HepG2 (cell line): ENCODE results near the gene B3GALNT2. TPM values are rescaled to one million over a fixed set of nuclear protein-coding genes. Genes with fewer than 3 reads are reported as not detected.

Source experiments
- BORCS8-MEF2B ChIP-seq: sonication (generic); formaldehyde crosslinking; IDR thresholded peaks from 2 replicates; pipeline ENCODE4 v1.8.0; 2022; ENCODE audit warnings: mild to moderate bottlenecking, missing genetic modification reagents
- CBX2 ChIP-seq, 2 experiments: fragments of 200-600 bp in 1 of 2; sonication (generic); formaldehyde crosslinking in 1 of 2; IDR thresholded peaks; 2 replicates each; pipeline versions ENCODE4 v1.7.0 to v1.8.1; 2018 to 2022; ENCODE audit warnings: low read depth in 2 of 2, low read length in 1 of 2, mild to moderate bottlenecking in 1 of 2, missing genetic modification reagents in 1 of 2
- DZIP1 ChIP-seq: sonication (generic); formaldehyde crosslinking; IDR thresholded peaks from 2 replicates; pipeline ENCODE4 v1.5.0; 2020; ENCODE audit warnings: mild to moderate bottlenecking, missing genetic modification reagents
- ELF4 ChIP-seq: sonication (generic); formaldehyde crosslinking; IDR thresholded peaks from 2 replicates; pipeline ENCODE4 v1.5.0; 2020; ENCODE audit warnings: missing genetic modification reagents, mild to moderate bottlenecking, moderate library complexity, borderline replicate concordance
- HNF4A ChIP-seq: sonication (generic); formaldehyde crosslinking; IDR thresholded peaks from 2 replicates; pipeline ENCODE4 v1.4.0; 2020; ENCODE audit warnings: missing genetic modification reagents
- HNRNPK ChIP-seq: fragments of 200-400 bp; formaldehyde crosslinking; IDR thresholded peaks from 2 replicates; pipeline ENCODE4 v1.6.1; 2018; ENCODE audit warnings: low read length, low read depth, moderate library complexity, mild to moderate bottlenecking; ENCODE audit not compliant: poor library complexity, severe bottlenecking
- MAFF ChIP-seq: IDR thresholded peaks from 2 replicates; pipeline ENCODE4 v1.6.1; 2011; ENCODE audit warnings: low read depth, low read length, improper control_type of control experiment
- MAZ ChIP-seq, 2 experiments: sonication (generic) in 1 of 2; formaldehyde crosslinking in 1 of 2; IDR thresholded peaks; 2 replicates each; pipeline versions ENCODE4 v1.5.0 to v1.6.1; 2012 to 2020; ENCODE audit warnings: low read depth in 2 of 2, mild to moderate bottlenecking in 2 of 2, borderline replicate concordance in 1 of 2, improper control_type of control experiment in 1 of 2, low read length in 1 of 2, missing genetic modification reagents in 1 of 2, moderate library complexity in 1 of 2
- MYNN ChIP-seq: sonication (generic); formaldehyde crosslinking; IDR thresholded peaks from 2 replicates; pipeline ENCODE4 v1.4.0; 2020; ENCODE audit warnings: mild to moderate bottlenecking, low read depth, missing genetic modification reagents
- RELA ChIP-seq: sonication (generic); formaldehyde crosslinking; IDR thresholded peaks from 2 replicates; pipeline ENCODE4 v1.4.0; 2020; ENCODE audit warnings: missing genetic modification reagents
- SAFB2 ChIP-seq: sonication (generic); formaldehyde crosslinking; IDR thresholded peaks from 2 replicates; pipeline ENCODE4 v1.5.1; 2020; ENCODE audit warnings: missing genetic modification reagents, low read depth, mild to moderate bottlenecking, borderline replicate concordance
- SMARCE1 ChIP-seq: fragments of 450-650 bp; IDR thresholded peaks from 2 replicates; pipeline ENCODE4 v1.6.1; 2017; ENCODE audit warnings: borderline replicate concordance
- TCF7 ChIP-seq: sonication (generic); IDR thresholded peaks from 2 replicates; pipeline ENCODE4 v1.6.1; 2016; ENCODE audit warnings: antibody characterized with exemption, low read depth
- TP53 ChIP-seq: sonication (generic); formaldehyde crosslinking; conservative IDR thresholded peaks from 2 replicates; pipeline ENCODE4 v1.4.0; 2020; ENCODE audit warnings: missing genetic modification reagents
- ZFP36 ChIP-seq: fragments of 150-350 bp; IDR thresholded peaks from 2 replicates; pipeline ENCODE4 v1.6.1; 2018; ENCODE audit warnings: borderline replicate concordance, low read length, low read depth; ENCODE audit not compliant: partially characterized antibody
- ZFP36L2 ChIP-seq: sonication (generic); formaldehyde crosslinking; IDR thresholded peaks from 2 replicates; pipeline ENCODE4 v1.4.0; 2020; ENCODE audit warnings: missing genetic modification reagents
- ZKSCAN5 ChIP-seq: sonication (generic); formaldehyde crosslinking; IDR thresholded peaks from 2 replicates; pipeline ENCODE4 v1.5.1; 2020; ENCODE audit warnings: mild to moderate bottlenecking, missing genetic modification reagents
- ZNF350 ChIP-seq: sonication (generic); formaldehyde crosslinking; IDR thresholded peaks from 2 replicates; pipeline ENCODE4 v1.4.0; 2020; ENCODE audit warnings: mild to moderate bottlenecking, low read depth, missing genetic modification reagents, borderline replicate concordance
- ZNF362 ChIP-seq: sonication (generic); formaldehyde crosslinking; IDR thresholded peaks from 2 replicates; pipeline ENCODE4 v1.4.0; 2020; ENCODE audit warnings: missing genetic modification reagents, mild to moderate bottlenecking, borderline replicate concordance
- ZNF616 ChIP-seq: sonication (generic); formaldehyde crosslinking; IDR thresholded peaks from 2 replicates; pipeline ENCODE4 v1.5.0; 2020; ENCODE audit warnings: low read depth, mild to moderate bottlenecking, missing genetic modification reagents
- ZNF670 ChIP-seq: sonication (generic); formaldehyde crosslinking; IDR thresholded peaks from 2 replicates; pipeline ENCODE4 v1.8.0; 2022; ENCODE audit warnings: mild to moderate bottlenecking, missing genetic modification reagents, borderline replicate concordance
- ZNF768 ChIP-seq: sonication (generic); formaldehyde crosslinking; IDR thresholded peaks from 2 replicates; pipeline ENCODE4 v1.4.0; 2020; ENCODE audit warnings: missing genetic modification reagents
- ZNF790 ChIP-seq: sonication (generic); formaldehyde crosslinking; IDR thresholded peaks from 2 replicates; pipeline ENCODE4 v1.8.0; 2022; ENCODE audit warnings: missing genetic modification reagents, mild to moderate bottlenecking, borderline replicate concordance
- ZNF816 ChIP-seq: sonication (generic); formaldehyde crosslinking; IDR thresholded peaks from 2 replicates; pipeline ENCODE4 v1.8.0; 2022; ENCODE audit warnings: missing genetic modification reagents, mild to moderate bottlenecking, borderline replicate concordance
- ZSCAN22 ChIP-seq: sonication (generic); formaldehyde crosslinking; IDR thresholded peaks from 2 replicates; pipeline ENCODE4 v1.4.0; 2020; ENCODE audit warnings: mild to moderate bottlenecking, missing genetic modification reagents
- ZSCAN29 ChIP-seq: sonication (generic); formaldehyde crosslinking; conservative IDR thresholded peaks from 2 replicates; pipeline ENCODE4 v1.4.0; 2020; ENCODE audit warnings: mild to moderate bottlenecking, missing genetic modification reagents
- polyA plus RNA-seq, 8 experiments: library from polyadenylated mRNA; depleted of rRNA in 3 of 8; stranded (reverse) in 7 of 8; unstranded in 1 of 8; fragments of >200 nt; fragmentation: Illumina TruSeq in 4 of 8; extraction: Trizol in 4 of 8; gene quantifications; 2 replicates each; pipeline versions ENCODE4 v1.2.1 to v1.2.3, GENCODE V29; 2011 to 2016; ENCODE audit warnings: low read depth in 4 of 8, missing spikeins in 1 of 8, mixed read lengths in 1 of 8; ENCODE audit not compliant: insufficient read depth in 1 of 8
- total RNA-seq, 5 experiments: library from RNA; depleted of rRNA; stranded (reverse); fragments of >200 nt; fragmentation: Illumina TruSeq; extraction: Trizol; gene quantifications; 2 replicates each; pipeline ENCODE4 v1.2.3, GENCODE V29; 2016; ENCODE audit warnings: low read depth in 1 of 5
- TF ChIP-seq, protein P1 (sequence below): sonication (generic); formaldehyde crosslinking; IDR thresholded peaks from 2 replicates; pipeline ENCODE4 v1.8.0; 2022; ENCODE audit warnings: missing genetic modification reagents, mild to moderate bottlenecking, borderline replicate concordance

B3GALNT2 gene
- total and polyA plus RNA-seq, 2 of the 13 experiments (the other 11 are each of a cell fraction or from before 2014, with no cell fraction given) = 16.5 to 28.9 TPM

- TF ChIP-seq, protein P1, sequence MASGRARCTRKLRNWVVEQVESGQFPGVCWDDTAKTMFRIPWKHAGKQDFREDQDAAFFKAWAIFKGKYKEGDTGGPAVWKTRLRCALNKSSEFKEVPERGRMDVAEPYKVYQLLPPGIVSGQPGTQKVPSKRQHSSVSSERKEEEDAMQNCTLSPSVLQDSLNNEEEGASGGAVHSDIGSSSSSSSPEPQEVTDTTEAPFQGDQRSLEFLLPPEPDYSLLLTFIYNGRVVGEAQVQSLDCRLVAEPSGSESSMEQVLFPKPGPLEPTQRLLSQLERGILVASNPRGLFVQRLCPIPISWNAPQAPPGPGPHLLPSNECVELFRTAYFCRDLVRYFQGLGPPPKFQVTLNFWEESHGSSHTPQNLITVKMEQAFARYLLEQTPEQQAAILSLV (CRISPR knock-in tag) = no peak; the same call in 1 of the 2 replicates
- TF ChIP-seq SMARCE1 = no peak
- no peak for TF ChIP-seq ZNF768 (CRISPR knock-in tag)
- TF ChIP-seq ZNF350 (CRISPR knock-in tag) = no peak
- TF ChIP-seq TCF7 = no peak
- no peak for TF ChIP-seq MAFF
- no peak for TF ChIP-seq ZSCAN22 (CRISPR knock-in tag)
- no peak for TF ChIP-seq DZIP1
- TF ChIP-seq ZNF616 (CRISPR knock-in tag) = no peak
- TF ChIP-seq ZFP36 = no peak
- TF ChIP-seq ZFP36L2 (CRISPR knock-in tag) = no peak
- TF ChIP-seq ZNF790 (CRISPR knock-in tag) = 0 out of 2 replicates have a peak, but pooled peaks have one; percentile 61
- TF ChIP-seq ZNF670 (CRISPR knock-in tag) = no peak
- no peak; the same call in 1 of the 2 replicates for TF ChIP-seq MYNN (CRISPR knock-in tag)
- no peak for TF ChIP-seq HNF4A
- no peak for TF ChIP-seq CBX2 (IDR thresholded peaks at IDR 0.05; ENCODE audit: low read depth, low read length)
- no peak for TF ChIP-seq CBX2 (CRISPR knock-in tag; IDR thresholded peaks at IDR 0.05; ENCODE audit: low read depth)
- 0 out of 2 replicates have a peak, but pooled peaks have one; percentile 70 for TF ChIP-seq ZNF816 (CRISPR knock-in tag)
- no peak for TF ChIP-seq ZKSCAN5 (CRISPR knock-in tag)
- TF ChIP-seq RELA (CRISPR knock-in tag) = no peak
- TF ChIP-seq MAZ (IDR thresholded peaks at IDR 0.05; ENCODE audit: borderline replicate concordance, low read depth, low read length) = no peak
- TF ChIP-seq MAZ (CRISPR knock-in tag; IDR thresholded peaks at IDR 0.05; ENCODE audit: low read depth) = no peak; the same call in 1 of the 2 replicates
- no peak for TF ChIP-seq ELF4
- no peak for TF ChIP-seq TP53 (CRISPR knock-in tag)
- TF ChIP-seq ZSCAN29 (CRISPR knock-in tag) = no peak; the same call in none of the 2 replicates
- TF ChIP-seq BORCS8-MEF2B (CRISPR knock-in tag) = no peak; the same call in 1 of the 2 replicates
- peak; percentile 63 for TF ChIP-seq SAFB2 (CRISPR knock-in tag)
- TF ChIP-seq HNRNPK = no peak
- no peak for TF ChIP-seq ZNF362 (CRISPR knock-in tag)
Observed at GRCh38 chr1:235504122-235504493, at the start of gene B3GALNT2 (continued).
